Activated CD8-positive, alpha-beta memory T cell treated with anti-CD3 and anti-CD28 coated beads, Interleukin-2, amount 50 U/mL, for 24 hours (primary cell): ENCODE data around the gene CDC42BPB.

ENCODE experiments used
- DNase-seq: peaks from one replicate; pipeline ENCODE4 v3.0.0-alpha.2; 2020; ENCODE audit errors: extremely low read depth

CDC42BPB gene

DNA sequence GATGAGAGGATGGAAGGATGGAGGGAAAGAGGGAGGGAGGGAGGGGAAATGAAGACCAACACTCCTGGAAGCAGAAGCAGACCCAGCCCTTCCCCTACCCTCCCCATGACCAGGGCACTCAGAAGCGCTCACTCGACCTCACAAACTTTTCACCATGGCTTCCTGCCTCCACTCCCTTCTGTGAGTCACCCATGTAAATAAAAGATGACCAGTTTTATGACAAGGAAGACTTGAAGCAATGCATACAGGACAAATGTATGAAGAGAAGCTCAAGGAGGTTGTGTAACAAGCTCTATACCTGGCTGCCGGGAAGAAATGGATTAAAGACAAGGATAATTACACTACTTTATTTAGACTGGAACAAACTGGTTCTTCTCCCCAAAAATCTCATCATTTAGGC is 63.8 kb downstream of the CDC42BPB start:
- no peak for DNase-seq

DNA sequence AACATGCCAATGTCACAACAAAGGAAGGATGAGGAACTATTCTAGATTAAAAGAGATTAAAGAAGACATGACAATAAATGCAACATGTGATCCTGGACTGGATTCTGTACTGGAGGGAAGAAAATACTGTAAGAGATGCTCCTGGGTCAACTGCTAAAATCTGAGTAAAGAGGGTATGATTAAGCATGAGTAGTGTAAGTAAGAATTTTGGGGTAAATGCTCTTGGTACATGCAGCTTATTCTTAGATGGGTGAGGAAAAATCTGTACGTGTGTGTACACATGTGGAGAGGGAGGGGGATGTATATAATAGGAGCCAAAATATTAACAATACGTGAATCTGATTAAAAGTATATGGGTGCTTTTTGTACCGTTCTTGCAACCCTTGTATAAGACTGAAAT is 66.0 kb downstream of the CDC42BPB start:
- DNase-seq, result no peak

DNA sequence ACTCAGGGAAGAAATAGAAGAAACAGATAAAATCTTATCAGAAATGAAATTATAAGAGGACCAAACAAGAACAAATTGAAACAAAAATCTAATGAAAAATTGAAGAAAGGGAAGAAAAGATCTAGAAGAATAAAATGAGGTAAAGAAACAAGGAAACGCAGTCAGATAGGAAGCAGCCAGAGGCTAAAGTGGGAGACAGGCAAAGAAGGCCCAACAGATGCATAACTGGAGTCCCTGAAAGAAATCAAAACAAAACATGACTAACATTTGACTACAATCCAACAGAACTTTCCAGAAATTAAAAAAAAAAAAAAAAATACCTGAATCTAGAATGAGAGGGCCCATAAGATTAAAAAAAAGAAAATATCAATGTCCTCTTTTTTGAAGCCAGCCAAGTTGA is 69.3 kb downstream of the CDC42BPB start:
- no peak for DNase-seq

DNA sequence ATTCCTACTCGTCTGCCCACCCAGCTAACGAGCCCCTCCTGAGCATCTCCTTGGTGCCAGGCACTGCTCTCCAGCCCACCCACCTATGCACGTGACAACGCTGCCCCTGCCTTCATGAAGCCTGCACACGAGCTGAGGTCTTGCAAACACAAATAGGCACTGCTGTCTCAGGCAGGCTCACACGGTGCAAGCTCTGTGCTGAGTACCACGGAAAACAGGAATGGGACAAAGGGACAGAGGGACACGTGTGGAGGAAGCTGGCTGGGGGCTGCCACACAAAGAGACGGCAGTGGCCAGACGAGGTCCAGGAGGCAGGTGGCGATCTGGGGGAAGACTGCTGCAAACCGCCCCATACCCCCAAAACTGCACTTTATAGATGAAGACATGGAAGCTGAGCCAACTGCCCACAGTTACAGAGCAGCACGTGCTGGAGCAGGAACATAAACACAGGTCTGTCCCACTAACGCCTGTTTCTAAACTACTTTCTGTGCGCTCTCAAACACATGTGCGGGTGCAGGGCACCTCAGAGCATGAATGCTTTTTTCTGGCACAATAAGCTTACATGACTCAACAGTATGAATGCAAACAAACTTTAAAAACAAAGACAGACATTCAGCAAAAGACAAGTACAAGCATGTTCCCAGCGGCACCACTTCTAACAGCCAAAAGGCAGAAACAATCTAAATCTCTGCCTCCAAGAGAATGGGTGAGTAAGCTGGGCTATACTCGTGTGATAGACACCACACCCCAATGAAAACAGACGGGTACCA is 70.4 kb downstream of the CDC42BPB start:
- no peak for DNase-seq

DNA sequence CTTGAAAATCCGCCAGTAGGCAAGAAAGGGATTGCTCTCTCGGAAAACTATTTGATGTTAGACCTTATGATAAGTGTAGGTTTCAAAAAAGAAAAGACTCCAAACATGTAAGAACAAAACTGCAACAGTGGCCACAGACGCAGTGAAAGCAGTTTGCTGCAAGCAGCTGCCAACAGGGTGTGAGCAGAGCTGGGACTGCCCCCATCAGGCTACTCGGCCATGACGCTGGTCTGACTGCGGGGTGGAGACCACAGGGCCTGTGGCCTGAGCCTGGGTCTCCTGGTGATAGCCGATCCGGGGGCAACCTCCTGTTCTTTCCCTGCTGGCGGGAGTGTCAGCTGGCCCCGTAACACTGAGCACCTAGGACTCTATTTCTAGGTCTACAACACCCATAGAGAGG is 71.7 kb downstream of the CDC42BPB start:
- DNase-seq, result no peak

DNA sequence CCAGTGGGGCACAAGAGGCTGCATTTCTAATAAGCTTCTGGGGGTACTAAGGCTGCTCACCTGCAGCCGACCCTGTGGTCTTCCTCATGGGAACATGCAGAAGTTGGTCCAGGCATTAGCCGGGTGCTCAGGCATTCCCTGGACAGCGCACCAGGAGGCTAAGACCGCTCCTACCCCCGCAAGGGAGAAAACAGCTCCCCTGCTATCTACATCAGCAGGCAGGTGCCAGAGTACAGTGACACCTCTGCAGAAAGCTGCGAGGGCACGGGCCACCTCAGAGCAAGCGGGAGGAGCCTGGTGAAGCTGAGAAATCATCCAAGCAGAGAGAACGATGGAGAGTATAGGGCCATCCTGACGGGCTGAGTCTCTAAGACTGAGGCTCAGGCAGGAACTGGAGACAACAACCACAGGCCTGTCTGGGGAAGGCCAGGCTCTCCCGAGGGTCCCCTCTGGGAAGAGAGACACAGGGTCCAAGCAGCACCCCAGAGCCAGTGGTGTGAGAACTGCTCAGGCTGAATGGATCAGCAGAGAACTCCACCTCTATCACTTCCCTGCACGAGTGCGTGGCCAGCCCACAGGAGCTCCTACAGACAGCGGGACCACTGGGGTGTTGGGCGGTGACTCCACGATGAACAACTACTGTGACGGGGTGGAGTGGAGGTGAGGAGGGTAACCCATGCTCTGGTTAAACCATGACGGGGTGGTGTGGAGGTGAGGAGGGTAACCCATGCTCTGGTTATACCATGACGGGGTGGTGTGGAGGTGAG is 72.8 kb downstream of the CDC42BPB start:
- no peak for DNase-seq

DNA sequence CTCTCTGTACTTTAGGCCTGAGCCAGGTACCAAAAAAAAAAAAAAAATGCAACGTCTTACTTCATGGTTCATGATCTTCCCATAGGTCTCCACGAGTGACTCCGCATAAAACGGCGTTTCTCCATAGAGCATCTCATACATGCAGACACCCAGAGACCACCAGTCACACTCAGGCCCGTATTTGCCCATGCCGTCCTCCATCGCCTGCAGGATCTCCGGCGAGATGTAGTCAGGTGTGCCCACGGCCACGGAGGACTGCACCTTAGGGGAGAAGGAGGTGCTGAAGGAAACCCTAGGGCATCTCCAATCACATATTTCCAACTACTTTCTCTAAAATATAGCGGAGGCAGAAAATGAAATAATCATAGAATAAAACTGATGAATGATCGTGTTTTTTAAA is 73.9 kb downstream of the CDC42BPB start:
- no peak for DNase-seq

DNA sequence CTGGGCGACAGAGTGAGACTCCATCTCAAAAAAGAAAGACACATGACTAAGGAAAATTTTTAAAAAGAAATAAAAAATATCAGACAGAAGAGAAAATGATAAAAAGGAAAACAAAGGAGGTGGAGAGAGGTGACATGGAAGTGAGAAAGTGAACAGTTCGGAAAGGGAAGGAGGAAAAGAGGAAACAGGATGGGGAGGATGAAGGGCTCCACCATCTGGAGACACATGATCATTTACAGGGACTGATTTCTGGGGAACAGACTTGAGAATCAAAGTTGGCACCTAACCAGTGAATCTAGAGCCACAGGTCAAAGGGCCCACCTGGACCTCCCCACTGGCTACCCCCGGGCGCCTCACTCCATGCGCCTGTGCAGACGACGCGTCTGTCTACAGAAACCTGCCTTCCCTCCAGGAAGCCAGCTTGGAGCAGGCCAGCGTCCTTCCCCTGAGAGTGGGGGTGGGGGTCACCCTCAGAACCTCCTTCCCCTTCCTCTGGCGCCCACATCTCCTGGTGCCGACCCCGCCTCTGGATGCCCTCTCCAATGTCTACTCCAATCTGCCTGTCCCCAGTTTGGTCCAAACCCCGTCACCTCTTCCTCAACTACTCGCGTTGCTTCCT is 74.4 kb downstream of the CDC42BPB start:
- no peak for DNase-seq

DNA sequence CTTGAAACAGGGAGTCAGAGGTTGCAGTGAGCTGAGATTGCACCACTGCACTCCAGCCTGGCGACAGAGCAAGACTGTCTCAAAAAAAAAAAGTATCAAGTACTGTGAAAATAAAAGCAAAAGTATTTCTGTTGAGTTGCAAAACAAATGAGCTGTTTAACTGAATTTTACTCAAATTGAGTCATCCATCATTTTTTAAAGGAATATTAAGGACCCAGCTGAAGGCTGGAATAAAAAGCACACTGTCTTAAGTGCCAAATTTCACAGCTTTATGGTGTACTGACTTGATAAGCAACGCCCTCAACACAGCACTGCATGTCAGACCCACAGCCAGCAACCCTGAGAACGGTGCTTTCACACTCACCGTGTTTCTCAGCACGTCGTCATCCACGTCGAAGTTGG is 76.9 kb downstream of the CDC42BPB start:
- no peak for DNase-seq

DNA sequence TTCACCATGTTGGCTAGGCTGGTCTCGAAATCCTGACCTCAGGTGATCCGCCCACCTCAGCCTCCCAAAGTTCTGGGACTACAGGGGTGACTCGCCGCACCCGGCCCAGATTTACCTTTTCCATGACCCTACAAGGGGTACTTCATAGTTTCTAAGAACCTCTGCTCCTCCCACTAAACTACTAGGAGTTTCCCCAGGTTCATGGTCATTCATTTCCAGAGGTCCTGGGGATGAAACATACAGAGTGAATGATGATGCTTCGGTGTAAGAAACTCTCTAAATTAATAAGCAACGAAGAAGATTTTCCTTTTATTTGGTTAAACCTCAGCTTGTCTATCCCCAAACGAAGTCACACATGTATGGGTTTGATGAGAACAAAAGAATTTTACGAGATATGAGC is 77.9 kb downstream of the CDC42BPB start:
- no peak for DNase-seq

DNA sequence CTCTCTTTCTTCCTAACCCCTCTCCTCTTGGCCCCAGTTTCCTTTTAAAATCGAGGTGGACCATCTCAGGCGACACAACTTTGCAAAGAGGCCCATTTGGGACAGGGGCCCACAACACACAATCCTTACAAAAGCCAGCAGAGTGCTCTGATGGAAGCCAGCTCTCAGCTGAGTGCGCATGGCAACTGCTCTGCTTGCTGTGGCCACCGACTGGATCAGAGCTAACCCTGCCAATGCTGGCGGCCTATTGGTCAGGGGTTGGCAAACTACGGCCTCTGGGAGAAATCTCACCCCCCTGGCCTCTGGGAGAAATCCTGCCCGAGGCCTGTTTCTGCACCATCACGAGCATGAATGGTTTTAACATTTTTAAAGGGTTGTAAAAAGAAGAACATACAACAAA is 79.9 kb downstream of the CDC42BPB start:
- no peak for DNase-seq

DNA sequence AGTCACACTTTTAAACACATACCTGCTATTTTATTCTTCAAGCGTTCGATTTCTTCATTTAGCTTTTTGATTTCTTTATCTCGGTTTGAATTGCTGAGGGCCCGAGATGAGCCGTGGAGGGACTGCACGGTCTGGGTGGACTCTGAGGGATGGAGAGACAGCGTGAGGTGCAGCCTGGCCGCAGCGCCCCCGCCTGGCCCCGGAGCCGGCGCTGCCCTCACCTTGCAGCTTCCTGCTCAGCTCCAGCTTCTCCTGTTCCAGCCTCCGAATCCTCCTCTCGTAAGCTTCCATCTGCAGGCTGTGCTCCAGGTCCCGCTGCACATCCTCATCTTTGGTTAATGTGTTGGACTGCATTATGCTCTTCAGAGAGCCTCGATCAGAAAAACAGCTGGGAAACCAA is 81.7 kb downstream of the CDC42BPB start:
- DNase-seq, result no peak

DNA sequence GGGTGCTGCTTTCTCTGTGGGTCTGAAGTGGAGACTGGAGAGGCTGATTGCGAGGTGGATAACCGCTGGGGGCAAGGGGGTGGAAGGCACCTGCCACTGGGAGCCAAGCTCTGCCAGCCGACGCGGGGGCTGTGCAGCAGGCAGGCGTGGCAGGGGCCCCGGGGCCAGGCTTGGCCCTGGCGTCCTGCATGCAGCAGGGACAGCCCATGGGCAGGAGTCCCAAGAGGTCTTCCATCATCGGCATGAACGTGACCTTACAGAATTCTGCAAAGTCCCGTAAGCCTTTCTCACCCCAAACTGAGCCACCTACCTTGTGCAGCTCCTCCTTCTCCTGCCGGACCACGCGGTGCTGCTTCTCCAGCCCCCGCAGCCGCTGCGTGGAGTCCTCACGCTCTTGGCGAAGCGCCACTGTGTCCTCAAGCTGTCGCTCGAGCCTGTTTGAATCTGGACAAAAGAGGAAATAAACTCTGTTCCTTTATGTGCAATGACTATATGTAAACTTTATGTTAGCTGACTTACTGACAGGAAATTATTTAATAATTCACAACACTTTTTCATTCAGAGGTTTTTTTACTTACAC is 83.6 kb downstream of the CDC42BPB start:
- DNase-seq, result no peak

DNA sequence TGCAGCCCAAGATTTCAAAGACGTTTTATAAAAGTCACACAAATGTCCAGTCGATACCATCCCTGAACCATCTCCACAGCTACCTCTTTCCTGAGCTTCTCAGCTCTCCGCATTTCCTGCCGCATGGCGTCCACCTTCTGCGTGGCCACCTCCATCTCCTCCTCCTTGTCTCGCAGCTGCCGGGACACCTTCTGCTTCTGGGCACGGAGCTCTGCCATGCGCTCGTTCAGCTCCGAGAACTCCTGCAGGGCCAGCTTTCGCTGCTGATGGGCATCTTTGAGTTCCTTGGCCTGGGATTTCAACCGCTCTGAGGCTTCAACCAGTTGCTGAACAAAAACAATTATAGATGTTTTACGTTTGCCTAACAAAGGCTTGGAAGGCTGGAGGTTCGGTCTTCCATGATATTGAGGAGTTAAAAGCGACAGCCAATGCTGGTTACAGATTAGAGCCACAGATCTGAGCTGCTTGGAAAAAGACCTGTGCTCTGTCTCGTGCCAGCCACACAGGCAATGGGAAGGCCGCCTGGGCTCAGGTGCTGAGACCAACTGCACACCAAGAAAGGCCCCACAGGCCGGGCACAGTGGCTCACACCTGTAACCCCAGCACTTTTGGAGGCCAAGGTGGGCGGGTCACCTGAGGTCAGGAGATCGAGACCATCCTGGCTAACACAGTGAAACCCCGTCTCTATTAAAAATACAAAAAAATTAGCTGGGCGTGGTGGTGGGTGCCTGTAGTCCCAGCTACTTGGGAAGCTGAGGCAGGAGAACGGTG is 85.3 kb downstream of the CDC42BPB start:
- no peak for DNase-seq

DNA sequence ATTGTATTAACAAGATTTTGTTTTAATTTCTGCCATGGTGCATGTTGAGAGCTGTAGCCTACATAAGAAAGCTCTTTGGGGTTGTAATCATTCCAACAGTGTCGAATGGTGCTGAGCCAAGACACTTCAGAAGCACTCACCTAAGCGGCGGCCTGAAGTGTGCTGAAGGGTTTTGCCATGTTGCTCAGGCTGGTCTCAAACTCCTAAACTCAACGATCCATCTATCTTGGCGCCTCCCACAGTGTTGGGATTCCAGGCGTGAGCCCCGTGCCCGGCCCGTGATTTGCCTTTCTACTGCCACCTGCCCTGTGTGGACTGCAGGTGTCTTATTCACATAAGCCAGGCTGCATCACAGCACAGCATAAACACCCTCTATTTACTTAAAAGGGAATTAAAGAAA is 86.0 kb downstream of the CDC42BPB start:
- no peak for DNase-seq

DNA sequence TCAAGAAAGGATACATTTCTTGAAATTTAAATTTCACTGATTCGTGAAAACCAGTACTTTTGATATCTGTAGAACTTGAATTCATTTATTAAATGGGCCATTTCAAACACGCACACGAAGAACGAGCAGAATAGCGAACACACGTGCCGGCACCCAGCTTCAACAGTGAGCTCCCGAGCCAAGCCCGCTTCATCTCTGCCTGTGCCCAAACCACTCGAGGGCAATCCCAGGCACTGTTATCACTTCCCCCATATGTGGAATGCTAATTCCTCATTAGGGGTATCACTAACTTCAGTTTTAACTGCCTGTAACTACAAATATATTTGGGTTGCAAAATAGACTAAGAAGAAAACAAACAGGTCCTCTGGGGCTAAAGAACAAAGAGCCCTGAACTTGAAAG is 86.9 kb downstream of the CDC42BPB start:
- DNase-seq, result no peak

DNA sequence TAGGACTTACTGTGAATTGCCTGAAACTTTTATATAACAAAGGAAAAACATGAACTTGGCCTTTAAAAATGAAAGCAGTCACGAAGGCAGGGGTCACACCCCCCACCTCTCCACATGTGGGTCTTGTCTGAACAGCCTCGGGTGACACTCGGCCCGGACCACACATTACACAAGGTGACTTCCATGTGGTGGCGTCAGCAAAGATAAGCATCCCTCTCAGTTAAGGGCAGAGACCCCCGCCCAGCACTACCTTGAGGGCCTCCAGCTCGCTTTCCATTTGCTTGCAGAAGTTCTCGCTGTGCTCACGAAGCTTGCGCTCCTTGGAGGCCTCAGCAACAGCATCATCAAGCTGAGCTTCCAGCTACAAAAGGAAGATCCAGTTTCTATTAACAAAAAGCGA is 87.4 kb downstream of the CDC42BPB start:
- DNase-seq, result no peak

DNA sequence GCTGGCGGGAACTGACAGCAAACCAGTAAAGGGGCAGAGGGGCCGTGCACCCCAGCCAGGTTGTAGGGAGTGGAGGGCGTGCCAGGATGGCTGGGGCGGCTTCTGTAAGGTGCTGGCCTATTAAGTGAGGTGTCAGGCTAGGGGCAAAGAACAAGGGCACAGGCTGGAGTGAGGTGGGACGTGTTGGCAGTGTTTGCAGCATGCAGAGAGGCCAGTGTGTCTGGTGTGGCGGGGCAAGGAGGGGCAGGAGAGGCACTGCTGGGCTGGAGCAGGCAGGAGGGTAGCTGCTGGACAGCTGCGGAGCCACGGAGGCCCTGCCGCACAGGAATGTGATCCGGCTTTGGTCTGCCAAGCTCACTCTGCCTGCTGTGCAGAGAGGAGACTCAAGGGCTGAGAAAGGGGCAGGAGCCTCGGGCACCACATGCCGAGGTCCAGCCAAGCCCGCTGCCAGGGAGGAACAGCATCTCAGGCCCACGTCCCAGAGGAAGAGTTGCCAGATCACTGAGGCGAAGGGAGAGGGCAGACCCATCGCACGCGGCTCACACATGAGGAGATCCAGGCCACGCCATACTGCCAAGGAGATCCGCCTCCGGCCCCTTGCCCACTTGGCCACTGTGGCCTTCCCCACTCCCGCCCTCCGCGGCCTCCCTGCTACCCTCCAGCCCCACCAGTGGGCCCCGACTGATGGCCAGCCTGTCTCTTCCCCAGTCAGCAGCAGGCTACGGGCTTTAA is 88.1 kb downstream of the CDC42BPB start:
- DNase-seq, result no peak

DNA sequence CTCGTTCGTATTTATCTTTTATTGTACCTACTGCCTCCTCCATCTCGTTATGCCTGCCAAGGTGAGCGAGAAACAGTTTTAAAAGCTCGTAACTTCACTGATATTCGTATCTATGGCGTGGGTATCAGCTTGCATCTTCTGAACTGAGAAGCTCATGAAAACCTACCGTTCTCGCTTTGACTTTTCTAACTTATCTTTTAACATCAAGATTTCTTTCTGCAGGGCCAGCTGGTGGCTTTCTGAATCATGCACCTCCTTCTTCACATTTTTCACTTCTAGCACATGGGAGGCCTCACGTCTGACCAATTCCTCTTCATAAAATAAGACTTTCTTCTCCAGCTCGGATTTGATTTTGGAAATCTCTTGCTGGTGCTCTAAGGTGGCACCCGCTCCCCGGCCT is 89.0 kb downstream of the CDC42BPB start:
- DNase-seq, result no peak

DNA sequence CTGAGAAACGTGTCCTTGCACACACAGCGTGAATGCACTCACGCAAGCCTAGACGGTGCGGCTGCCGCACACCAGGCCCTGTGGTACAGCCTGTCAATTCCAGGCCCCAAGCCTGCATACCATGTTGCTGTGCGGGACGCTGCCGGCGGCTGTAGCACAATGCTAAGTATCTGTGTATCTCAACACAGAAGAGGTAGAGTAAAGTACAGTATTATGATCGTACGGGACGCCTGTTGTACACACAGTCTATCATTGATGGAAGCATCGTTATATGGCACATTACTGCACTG is 89.9 kb downstream of the CDC42BPB start:
- no peak for DNase-seq
